GM19025 (cell line): ENCODE results near the gene GLDC.
A peak's percentile ranks its signal among the peaks of the same experiment; 100 is the strongest.
"Not testable (repeated sequence)": the region's sequence is repeated elsewhere in the genome, so short reads cannot be mapped to it uniquely, and the experiment has no call there.

Source experiments
- ATAC-seq: cut with Tn5 transposase; IDR thresholded peaks from one replicate; pipeline ENCODE4 v1.9.1; 2021; ENCODE audit warnings: mild to moderate bottlenecking, low read depth, moderate library complexity; ENCODE audit not compliant: unreplicated experiment

GLDC gene

GRCh38 chr9:6575324-6576034, 70.0 kb downstream of the GLDC start:
- peak; percentile 89 for ATAC-seq

DNA sequence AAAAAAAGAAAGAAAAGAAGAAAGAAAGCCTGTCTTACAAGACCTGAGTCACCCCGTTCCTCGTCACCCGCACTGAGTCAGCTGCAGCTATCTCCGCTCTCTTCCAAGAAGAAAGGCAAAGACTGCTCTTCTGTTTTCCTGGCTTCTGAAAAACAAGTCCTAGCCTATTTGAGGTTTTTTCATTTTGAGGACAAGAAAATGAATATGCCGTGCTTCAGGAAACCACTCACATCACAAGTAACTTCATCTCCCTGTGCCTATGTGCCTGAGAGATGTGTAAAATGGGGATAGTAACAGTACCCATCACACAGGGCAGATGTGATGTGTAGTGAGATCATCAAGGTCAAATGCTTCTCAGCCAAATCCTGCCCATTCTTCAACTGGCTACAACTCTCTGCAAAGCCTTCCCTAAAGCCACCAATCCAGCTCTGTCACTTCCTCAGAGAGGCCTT, 78.4 kb downstream of the GLDC start:
- ATAC-seq, result no peak

DNA sequence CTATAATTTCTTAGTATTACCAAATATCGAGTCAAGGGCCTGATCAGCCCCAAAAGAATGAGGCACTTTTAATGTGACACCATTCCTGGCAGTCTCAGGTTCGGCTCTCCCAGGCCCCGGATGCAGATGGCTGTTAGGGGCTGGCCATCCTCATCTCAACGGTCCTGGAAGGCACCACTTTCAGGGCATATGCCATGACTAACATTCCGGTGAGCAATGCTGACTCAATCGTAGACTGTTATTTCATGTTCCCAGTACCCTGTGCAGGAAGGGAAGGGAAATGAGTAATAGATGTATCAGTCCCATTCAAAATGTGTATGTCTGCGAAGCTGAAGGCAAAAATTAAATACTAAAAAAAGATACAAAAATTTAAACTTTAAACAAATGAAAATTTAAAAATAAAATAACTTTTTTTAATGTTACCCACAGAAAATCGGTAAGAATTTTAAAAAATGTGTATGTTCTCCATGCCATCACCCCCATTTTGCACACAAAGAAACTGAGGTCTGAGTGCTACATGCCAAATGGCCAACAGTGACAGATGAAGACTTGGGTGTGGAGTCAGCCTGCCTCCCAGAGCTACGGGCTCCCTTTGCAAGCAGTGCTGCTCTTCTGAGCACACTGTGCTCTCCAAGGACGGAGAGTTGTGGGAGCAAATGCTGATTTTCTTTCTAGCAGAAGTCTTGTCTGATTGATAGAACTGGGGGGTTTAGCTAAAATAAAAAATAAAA, 79.0 kb downstream of the GLDC start:
- peak; percentile 64 for ATAC-seq

DNA sequence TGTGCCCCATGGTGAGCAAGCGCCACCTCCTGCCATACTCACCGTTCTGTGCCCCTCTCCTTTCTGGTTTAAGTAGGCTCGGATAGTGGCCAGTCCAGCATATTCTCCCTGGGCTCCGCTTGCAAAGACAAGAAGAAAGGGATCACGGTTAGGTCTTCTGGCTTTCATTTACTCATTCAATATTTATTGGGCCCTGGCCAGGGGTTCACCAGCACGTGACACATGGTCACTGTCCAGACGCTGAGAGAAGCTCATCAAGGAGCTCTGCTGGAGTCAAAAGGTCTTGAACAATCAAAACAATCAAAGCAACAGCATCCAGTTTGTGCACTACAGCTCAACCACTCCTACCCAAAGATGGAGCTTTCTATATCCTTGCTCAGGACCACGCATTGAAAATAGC, 80.2 kb downstream of the GLDC start:
- no peak for ATAC-seq

DNA sequence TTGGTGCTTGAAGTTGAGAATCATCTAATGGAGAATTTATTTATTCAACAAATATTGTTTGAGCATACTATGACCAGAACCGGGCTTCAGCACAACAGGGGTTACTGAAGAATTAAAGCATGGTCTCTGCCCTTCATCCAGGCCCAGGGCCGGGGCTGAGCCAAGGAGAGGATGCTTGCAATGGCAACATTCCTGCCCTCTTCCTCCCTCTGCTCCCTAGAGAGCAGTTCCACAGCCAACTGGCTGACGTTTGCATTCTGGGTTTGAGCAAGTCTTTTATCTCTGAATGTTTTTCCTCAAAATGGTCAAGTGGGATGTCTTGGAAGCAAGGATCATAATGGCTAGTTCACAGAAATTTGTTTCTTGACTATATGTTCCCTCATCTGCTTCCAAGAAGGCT, 80.7 kb downstream of the GLDC start:
- ATAC-seq, result no peak

DNA sequence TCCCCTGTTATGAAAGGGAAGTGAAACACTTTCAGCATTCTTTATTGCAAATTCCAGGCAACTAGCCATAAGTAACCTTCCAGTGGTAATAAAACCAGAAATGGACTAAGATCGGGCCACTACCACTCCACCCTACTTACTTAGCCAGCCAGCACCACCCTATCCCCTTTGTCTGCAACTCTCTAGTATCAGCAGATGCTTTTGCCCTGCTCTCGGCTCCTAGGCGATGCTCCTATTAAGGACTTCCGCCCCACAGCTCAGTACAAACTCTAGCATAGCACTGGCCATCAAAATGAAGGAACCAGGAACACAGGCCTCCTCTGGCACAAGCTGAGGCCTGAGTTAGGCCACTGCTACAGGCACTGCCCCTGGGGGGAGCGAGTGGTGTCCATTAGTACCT, 81.2 kb downstream of the GLDC start:
- no peak for ATAC-seq

GRCh38 chr9:6562871-6563430, 82.6 kb downstream of the GLDC start:
- ATAC-seq, result no peak

DNA sequence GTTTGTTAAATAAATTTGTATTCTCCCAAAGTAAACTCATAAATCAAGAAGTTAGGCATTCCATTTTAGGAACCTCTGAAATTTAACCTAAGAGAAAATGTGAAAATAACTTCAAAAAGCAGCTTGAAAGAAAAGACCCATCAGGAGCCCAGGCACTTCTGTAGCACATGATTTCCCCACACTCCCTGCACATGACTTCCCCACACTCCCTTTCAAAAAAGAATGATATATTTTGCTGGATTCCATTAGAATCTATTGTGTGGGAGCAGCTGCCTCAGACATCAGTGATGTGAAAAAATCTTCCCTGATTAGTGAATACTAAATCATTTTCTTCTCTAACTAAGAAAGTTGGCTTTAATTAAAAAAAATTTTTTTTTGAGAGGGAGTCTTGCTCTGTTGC, 83.3 kb downstream of the GLDC start:
- ATAC-seq, result no peak

GRCh38 chr9:6557883-6558616, 87.5 kb downstream of the GLDC start:
- ATAC-seq, result no peak

GRCh38 chr9:6553866-6554265, 91.7 kb downstream of the GLDC start:
- ATAC-seq, result no peak

DNA sequence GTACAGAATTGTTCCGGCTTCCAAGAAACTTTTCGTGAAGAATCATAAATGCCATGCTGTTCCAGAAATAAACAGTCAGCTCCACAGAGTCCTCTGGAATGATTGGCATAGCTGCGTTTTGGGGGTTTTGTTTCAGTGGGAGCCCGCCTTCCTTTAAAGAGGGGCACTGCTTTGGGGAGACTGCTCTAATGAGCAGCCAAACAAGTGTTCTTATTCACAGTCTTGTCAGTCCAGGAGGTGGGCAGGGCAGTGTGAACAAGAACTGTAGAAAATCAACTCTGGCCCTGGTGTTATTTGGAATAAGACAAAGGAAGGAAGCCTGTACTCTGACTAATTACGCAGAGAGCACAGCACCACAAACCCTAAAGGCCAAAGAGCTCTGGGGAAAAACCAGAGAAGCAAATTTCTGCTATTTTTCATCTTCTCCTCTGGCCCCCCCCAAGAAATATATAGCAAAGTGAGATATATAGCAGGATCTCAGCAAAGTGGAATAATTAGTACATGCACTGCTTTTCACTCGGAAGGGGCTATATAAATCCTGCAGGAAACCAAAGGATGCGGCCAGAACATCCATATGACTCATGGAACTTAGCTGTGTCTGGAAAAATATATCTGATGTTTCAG, 92.9 kb downstream of the GLDC start:
- ATAC-seq, result no peak

- ATAC-seq, result no peak
Observed at GRCh38 chr9:6552033-6552432, 93.5 kb downstream of the GLDC start.

GRCh38 chr9:6551136-6551535, 94.4 kb downstream of the GLDC start:
- no peak for ATAC-seq

DNA sequence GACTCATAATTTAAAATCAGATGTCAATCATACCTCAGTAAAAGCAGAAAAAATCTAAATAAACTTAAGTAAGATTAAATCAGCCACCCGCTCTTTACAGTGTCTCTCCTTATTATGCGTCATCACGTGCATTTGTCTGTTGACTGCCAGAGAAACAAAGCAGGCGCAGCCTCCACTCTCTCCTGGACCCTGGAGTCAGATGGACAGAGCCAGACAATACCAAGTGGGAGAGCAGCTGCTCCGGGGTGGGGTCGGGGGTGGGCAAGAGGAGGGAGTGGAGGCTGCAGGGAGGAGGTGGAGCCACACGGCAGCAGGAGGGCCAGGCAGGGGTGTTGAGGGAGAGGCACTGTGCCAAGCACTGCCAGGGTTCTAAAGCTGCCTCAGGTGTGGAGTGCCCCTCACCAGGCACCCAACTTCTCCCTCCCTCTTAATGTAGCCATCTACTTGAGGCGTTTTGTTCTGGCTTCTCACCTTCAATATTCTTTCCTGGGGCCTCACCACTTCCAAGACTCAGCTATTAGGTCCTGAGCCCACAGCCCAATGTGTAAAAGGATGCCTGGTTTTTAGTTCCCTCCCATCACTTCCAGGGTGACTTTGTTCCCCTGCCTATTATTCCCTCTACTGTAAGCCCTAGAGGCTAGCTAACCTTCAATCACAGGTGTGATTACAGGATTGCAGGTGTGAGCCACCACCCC, 96.3 kb downstream of the GLDC start:
- no peak for ATAC-seq

GRCh38 chr9:6545017-6545691, 100.4 kb downstream of the GLDC start:
- no peak for ATAC-seq

GRCh38 chr9:6543204-6543603, 102.3 kb downstream of the GLDC start:
- no peak for ATAC-seq

DNA sequence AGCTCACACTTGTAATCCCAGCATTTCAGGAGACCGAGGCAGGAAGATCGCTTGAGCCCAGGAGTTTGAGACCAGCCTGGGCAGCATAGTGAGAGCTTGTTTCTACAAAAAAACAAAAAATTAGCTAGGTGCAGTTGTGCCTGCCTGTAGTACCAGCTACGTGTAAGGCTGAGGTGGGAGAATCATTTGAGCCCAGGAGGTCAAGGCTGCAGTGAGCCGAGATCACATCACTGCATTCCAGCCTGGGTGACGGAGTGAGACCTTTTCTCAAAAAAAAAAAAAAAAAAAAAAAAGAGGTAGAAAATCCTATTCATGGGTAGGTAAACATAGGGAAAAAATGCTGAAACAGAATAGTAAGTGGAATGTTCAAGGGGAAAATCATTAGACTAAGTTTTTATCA, 102.9 kb downstream of the GLDC start:
- not testable (repeated sequence) for ATAC-seq

DNA sequence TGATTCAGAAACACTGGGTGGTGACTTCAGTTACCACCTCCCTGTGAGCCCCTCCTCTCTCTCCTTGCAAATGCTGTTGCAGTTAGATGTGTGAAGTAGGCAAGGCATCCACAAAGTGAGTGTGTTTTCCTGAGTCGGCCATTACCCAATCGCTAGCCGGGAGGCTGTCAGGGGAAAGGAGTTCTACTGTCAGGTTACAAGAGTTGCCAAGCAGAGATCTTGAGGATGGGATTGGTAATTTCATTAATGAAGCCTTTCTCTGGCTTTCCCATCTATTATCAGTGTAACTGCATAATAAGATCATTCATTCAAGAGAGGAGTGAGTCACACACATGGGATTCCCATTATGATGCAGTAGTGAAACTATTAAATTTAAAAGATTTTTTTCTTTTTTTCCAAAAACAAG, 106.9 kb downstream of the GLDC start:
- ATAC-seq, result no peak

DNA sequence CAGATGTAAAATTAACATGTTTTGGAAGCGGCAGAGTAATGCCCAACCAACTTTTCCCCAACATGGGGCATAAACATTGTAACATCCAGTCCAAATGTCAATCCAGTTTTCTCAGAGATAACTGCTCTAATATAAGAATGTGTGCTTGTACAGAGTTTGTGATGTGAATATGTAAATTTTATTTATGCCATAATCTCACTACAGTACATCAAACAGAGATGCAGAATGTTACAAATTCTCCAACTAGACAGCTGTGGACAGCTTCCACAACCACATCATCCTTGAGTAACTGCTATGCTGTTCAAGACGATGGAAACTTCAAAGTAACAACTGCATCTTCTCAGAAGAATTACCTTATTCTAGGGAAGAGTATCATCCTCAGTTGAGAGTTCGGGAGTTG, 109.9 kb downstream of the GLDC start:
- ATAC-seq, result no peak
